HEK293T (cell line): Measurements from ENCODE around the gene SLC25A11.

Source experiments
- FOXK2 ChIP-seq: fragments of 450-650 bp; IDR thresholded peaks from 2 replicates; pipeline ENCODE4 v1.6.1; 2016; ENCODE audit warnings: mild to moderate bottlenecking
- HDGF ChIP-seq: fragments of 450-650 bp; IDR thresholded peaks from 2 replicates; pipeline ENCODE4 v1.6.1; 2017; ENCODE audit warnings: antibody characterized with exemption, borderline replicate concordance
- PKNOX1 ChIP-seq: fragments of 450-650 bp; IDR thresholded peaks from 2 replicates; pipeline ENCODE4 v1.6.1; 2016

GRCh38 chr17:4987767-4988567 lies 48.1 kb upstream of the SLC25A11 start:
- TF ChIP-seq FOXK2 (no peak), PKNOX1 (no peak), HDGF (no peak)
